Esophagus muscularis mucosa (tissue), 3 donors: ENCODE measurements around the gene RBFOX2.

ENCODE experiments used
- CTCF ChIP-seq, 3 experiments: fragments of 200-600 bp in 2 of 3; fragments of 450-650 bp in 1 of 3; sonication (generic) in 2 of 3; IDR thresholded peaks; one replicate each; pipeline ENCODE4 v1.5.1; 2017 to 2019; ENCODE audit warnings: antibody characterized with exemption in 3 of 3, mild to moderate bottlenecking in 2 of 3, moderate library complexity in 1 of 3
- POLR2A ChIP-seq: fragments of 450-650 bp; IDR thresholded peaks from one replicate; pipeline ENCODE4 v1.6.1; 2017; ENCODE audit warnings: antibody characterized with exemption, moderate library complexity, mild to moderate bottlenecking, low read depth

GRCh38 chr22:35775339-35775738 lies 253.3 kb downstream of the RBFOX2 start:
- TF ChIP-seq POLR2A (no peak), CTCF (IDR thresholded peaks at IDR 0.05) (no peak)
